CD4-positive, alpha-beta memory T cell (primary cell): ENCODE results near the gene CLASP2. TPM values are rescaled to one million over a fixed set of nuclear protein-coding genes. Genes with fewer than 3 reads are reported as not detected.

Experiments
- CTCF ChIA-PET: fragments of 350-600 bp; sonication (Branson Sonifier 250); formaldehyde crosslinking; loops from one replicate; lab custom pipeline; 2021; ENCODE audit warnings: inconsistent platforms; ENCODE audit not compliant: partially characterized antibody; lab: Charles Lee
- POLR2A ChIA-PET: fragments of 350-600 bp; sonication (Branson Sonifier 250); formaldehyde crosslinking; loops from one replicate; lab custom pipeline; 2021; ENCODE audit not compliant: partially characterized antibody; lab: Charles Lee
- DNase-seq, 5 donors: peaks; one replicate each; pipeline versions ENCODE4 v3.0.0 to v3.0.0-alpha.2; 2020 to 2022; ENCODE audit warnings: mixed read lengths in 1 of 5
- H3K27ac ChIP-seq: one replicate; pipeline ENCODE4 v1.7.0; 2013; ENCODE audit warnings: low read depth, low read length
- H3K27me3 ChIP-seq: 2 replicates; pipeline ENCODE4 v1.7.0; 2013; ENCODE audit warnings: mild to moderate bottlenecking, low read length, moderate library complexity; ENCODE audit not compliant: insufficient read depth
- H3K36me3 ChIP-seq: 2 replicates; pipeline ENCODE4 v1.7.0; 2013; ENCODE audit warnings: mild to moderate bottlenecking, low read length, moderate library complexity; ENCODE audit not compliant: insufficient read depth
- H3K4me1 ChIP-seq: 2 replicates; pipeline ENCODE4 v1.7.0; 2013; ENCODE audit warnings: mild to moderate bottlenecking, low read length, moderate library complexity; ENCODE audit not compliant: insufficient read depth
- H3K4me3 ChIP-seq, 2 donors: one replicate each; pipeline ENCODE4 v1.7.0; 2013; ENCODE audit warnings: low read length in 2 of 2, mild to moderate bottlenecking in 1 of 2
- H3K9me3 ChIP-seq, 2 donors: one replicate each; pipeline ENCODE4 v1.7.0; 2013; ENCODE audit warnings: low read length in 2 of 2, control low read depth in 1 of 2; ENCODE audit not compliant: control insufficient read depth in 1 of 2
- H3K27ac Mint-ChIP-seq, 7 donors: one replicate each; pipeline ENCODE4 v1.8.0; 2020 to 2021; ENCODE audit warnings: mixed read lengths in 7 of 7, mild to moderate bottlenecking in 6 of 7, inconsistent platforms in 3 of 7, moderate library complexity in 3 of 7
- H3K27me3 Mint-ChIP-seq, 2 donors: one replicate each; pipeline ENCODE4 v1.8.0; 2020 to 2021; ENCODE audit warnings: mixed read lengths in 2 of 2
- H3K36me3 Mint-ChIP-seq, 2 donors: one replicate each; pipeline ENCODE4 v1.8.0; 2020 to 2021; ENCODE audit warnings: mixed read lengths in 2 of 2, inconsistent platforms in 1 of 2, mild to moderate bottlenecking in 1 of 2
- H3K4me1 Mint-ChIP-seq, 4 donors: one replicate each; pipeline ENCODE4 v1.8.0; 2020 to 2021; ENCODE audit warnings: mixed read lengths in 4 of 4, mild to moderate bottlenecking in 1 of 4
- H3K4me3 Mint-ChIP-seq, 8 donors: one replicate each; pipeline ENCODE4 v1.8.0; 2020 to 2021; ENCODE audit warnings: mixed read lengths in 8 of 8, mild to moderate bottlenecking in 7 of 8, moderate library complexity in 6 of 8, inconsistent platforms in 3 of 8
- H3K9me3 Mint-ChIP-seq, 8 donors: one replicate each; pipeline ENCODE4 v1.8.0; 2020 to 2021; ENCODE audit warnings: mixed read lengths in 8 of 8, mild to moderate bottlenecking in 5 of 8, inconsistent platforms in 3 of 8, moderate library complexity in 1 of 8
- intact Hi-C: fragments of 100-400 bp; cut with micrococcal nuclease; formaldehyde crosslinking; loops from one replicate; pipeline ENCODE4 v1.15.1; 2023
- polyA plus RNA-seq, 2 donors: library from polyadenylated mRNA; unstranded; fragments of 300-500 nt; fragmentation: Illumina TruSeq; gene quantifications; one replicate each; pipeline ENCODE4 v1.2.3, GENCODE V29; 2021
- total RNA-seq, 2 experiments: library from RNA; stranded (reverse); gene quantifications; one replicate each; pipeline ENCODE4 v1.2.3, GENCODE V29; 2021

The CLASP2 gene
- total and polyA plus RNA-seq, 4 experiments from 2014 or later = 9.0 to 63.0 (median 41.1) TPM

DNA sequence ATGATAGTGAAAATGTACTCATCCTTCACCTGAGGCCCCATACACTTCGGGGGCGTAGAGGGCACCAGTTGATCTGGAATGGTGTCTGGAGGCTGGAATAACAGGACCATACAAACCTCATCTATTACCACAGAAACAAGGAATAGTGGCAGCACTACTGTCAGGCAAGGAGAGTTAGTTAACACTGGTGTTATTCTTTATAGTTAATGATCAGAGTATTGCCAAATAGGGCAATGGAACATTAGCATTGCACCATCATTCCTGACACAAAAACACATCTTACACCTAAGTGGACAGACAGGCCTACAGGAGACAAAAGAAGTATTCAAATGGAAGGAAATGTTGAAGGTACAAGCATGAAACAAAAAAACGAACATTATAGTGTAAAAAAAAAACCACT, 140.9 kb downstream of the CLASP2 start:
- H3K27me3 ChIP-seq = no peaks in the 10 kb centered on the region
- Mint-ChIP-seq H3K4me3 (no peak overlapping the region), H3K27ac (no peak overlapping the region), H3K36me3 (peaks cover 33 to 47% of the 10 kb centered on the region in 2 donors), H3K4me1 (no peaks in the 10 kb centered on the region), H3K9me3 (no peaks in the 10 kb centered on the region), H3K27me3 (no peaks in the 10 kb centered on the region)
- no peak overlapping the region for H3K27ac ChIP-seq
- POLR2A ChIA-PET = no interaction called here
- DNase-seq = no peak
- no peak overlapping the region for H3K4me3 ChIP-seq
- H3K4me1 ChIP-seq = no peaks in the 10 kb centered on the region
- H3K36me3 ChIP-seq = no peaks in the 10 kb centered on the region
- H3K9me3 ChIP-seq = no peaks in the 10 kb centered on the region
- CTCF ChIA-PET = no interaction called here
- intact Hi-C loops = no loop called here

DNA sequence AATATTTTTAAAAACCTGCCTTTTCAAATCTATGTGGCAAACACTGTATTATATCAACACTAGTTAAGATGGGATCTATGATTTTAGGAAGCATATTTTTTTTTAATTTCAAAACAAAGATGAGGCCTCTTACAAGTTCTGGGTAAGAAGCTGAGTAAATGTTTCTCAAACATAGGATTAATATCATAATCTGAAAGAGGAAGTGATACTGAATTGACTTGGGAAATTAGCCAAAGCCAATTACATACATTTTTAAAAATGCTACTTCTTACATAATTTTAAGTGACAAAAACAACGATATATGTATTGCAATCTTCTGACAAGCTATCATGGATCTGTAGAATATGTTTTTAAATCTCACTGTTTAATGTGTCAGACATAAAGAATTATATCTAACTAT, 142.7 kb downstream of the CLASP2 start:
- Histone ChIP-seq H3K4me3 (no peak overlapping the region), H3K36me3 (no peaks in the 10 kb centered on the region), H3K9me3 (no peaks in the 10 kb centered on the region), H3K27me3 (no peaks in the 10 kb centered on the region), H3K27ac (no peak overlapping the region), H3K4me1 (no peaks in the 10 kb centered on the region)
- Mint-ChIP-seq H3K9me3 (peaks cover 0 to 2% (median 0%) of the 10 kb centered on the region in 8 donors), H3K27me3 (no peaks in the 10 kb centered on the region), H3K27ac (no peak overlapping the region), H3K4me3 (no peak overlapping the region), H3K36me3 (peaks cover 35 to 51% of the 10 kb centered on the region in 2 donors), H3K4me1 (no peaks in the 10 kb centered on the region)
- POLR2A ChIA-PET = no interaction called here
- CTCF ChIA-PET = interaction anchor here (1.1 kb wide), 1 partner anchor 27 kb away, joined by 3 read pairs; no protein-coding TSS in a partner anchor
- intact Hi-C loops = no loop called here
- no peak for DNase-seq

DNA sequence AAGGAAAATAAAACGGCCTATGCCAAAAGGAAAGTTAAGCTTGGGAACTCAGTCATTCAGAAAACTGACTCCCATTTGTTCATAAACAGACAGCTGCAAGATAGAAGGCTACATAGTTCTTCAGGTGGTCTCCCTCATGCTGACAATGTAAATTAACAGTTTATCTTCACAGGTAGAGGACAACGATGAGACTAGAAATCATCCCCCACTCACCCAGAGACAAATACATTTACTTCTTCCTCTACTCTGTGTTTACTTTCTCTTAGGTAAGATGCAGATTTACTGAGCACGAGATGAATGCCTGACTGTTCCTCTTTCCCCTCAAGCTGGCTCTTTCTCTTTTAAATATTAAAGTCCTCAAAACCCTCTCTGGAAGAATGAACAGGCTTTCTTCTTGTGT, 160.2 kb downstream of the CLASP2 start:
- intact Hi-C loops = no loop called here
- Histone ChIP-seq H3K4me1 (no peaks in the 10 kb centered on the region), H3K36me3 (peaks cover 13% of the 10 kb centered on the region), H3K27ac (no peak overlapping the region), H3K27me3 (no peaks in the 10 kb centered on the region), H3K4me3 (no peak overlapping the region), H3K9me3 (no peaks in the 10 kb centered on the region)
- CTCF ChIA-PET = no interaction called here
- H3K4me1 Mint-ChIP-seq = no peaks in the 10 kb centered on the region
- no peak for DNase-seq
- peak overlapping the region in 1 of 7 donors; percentile 13 for H3K27ac Mint-ChIP-seq
- peaks cover 32 to 41% of the 10 kb centered on the region in 2 donors for H3K36me3 Mint-ChIP-seq
- no peak overlapping the region for H3K4me3 Mint-ChIP-seq
- H3K9me3 Mint-ChIP-seq = no peaks in the 10 kb centered on the region
- POLR2A ChIA-PET = no interaction called here
- no peaks in the 10 kb centered on the region for H3K27me3 Mint-ChIP-seq

DNA sequence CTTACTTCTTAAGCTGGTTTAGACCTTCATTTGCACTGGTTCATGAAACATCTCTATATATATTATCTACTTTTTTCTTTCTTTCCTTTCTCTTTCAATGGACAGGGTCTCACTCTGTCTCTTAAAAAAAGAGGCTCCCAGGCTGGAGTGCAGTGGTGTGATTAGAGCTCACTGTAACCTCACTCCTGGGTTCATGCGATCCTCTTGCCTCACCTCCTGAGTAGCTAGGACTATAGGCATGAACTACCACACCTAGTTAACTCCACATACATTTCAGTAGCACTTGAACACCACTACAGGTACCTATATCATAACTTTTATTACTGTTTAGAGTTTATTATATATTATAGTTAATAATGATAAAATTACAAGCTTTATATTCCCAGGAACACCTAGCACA, 160.8 kb downstream of the CLASP2 start:
- Mint-ChIP-seq H3K9me3 (no peaks in the 10 kb centered on the region), H3K4me1 (no peaks in the 10 kb centered on the region), H3K4me3 (no peak overlapping the region), H3K27me3 (no peaks in the 10 kb centered on the region), H3K36me3 (peaks cover 35 to 46% of the 10 kb centered on the region in 2 donors), H3K27ac (no peak overlapping the region)
- Histone ChIP-seq H3K9me3 (no peaks in the 10 kb centered on the region), H3K27me3 (no peaks in the 10 kb centered on the region), H3K4me3 (no peak overlapping the region), H3K4me1 (no peaks in the 10 kb centered on the region), H3K27ac (no peak overlapping the region), H3K36me3 (peaks cover 13% of the 10 kb centered on the region)
- no peak for DNase-seq
- ChIA-PET POLR2A (no interaction called here), CTCF (no interaction called here)
- intact Hi-C loops = no loop called here

DNA sequence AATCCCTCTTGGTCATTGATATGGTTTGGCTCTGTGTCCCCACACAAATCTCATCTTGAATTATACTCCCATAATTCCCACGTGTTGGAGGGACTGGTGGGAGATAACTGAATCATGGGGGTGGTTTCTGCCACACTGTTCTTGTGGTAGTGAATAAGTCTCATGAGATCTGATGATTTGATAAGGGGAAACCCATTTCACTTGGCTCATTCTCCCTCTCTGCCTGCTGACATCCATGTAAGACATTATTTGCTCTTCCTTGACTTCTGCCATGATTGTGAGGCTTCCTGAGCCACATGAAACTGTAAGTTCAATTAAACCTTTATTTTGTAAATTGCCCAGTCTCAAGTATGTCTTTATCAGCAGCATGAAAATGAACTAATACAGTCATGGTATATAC, 171.0 kb downstream of the CLASP2 start:
- H3K4me1 Mint-ChIP-seq = no peaks in the 10 kb centered on the region
- intact Hi-C loops = no loop called here
- no peak overlapping the region for H3K4me3 Mint-ChIP-seq
- peaks cover 0 to 6% (median 1%) of the 10 kb centered on the region in 8 donors for H3K9me3 Mint-ChIP-seq
- ChIA-PET POLR2A (no interaction called here), CTCF (no interaction called here)
- peak overlapping the region in 2 of 7 donors; percentile 55 to 75 for H3K27ac Mint-ChIP-seq
- no peaks in the 10 kb centered on the region for H3K27me3 Mint-ChIP-seq
- Histone ChIP-seq H3K36me3 (no peaks in the 10 kb centered on the region), H3K27me3 (no peaks in the 10 kb centered on the region), H3K4me3 (no peak overlapping the region), H3K9me3 (no peaks in the 10 kb centered on the region), H3K27ac (no peak overlapping the region), H3K4me1 (no peaks in the 10 kb centered on the region)
- DNase-seq = no peak
- H3K36me3 Mint-ChIP-seq = peaks cover 49 to 56% of the 10 kb centered on the region in 2 donors

DNA sequence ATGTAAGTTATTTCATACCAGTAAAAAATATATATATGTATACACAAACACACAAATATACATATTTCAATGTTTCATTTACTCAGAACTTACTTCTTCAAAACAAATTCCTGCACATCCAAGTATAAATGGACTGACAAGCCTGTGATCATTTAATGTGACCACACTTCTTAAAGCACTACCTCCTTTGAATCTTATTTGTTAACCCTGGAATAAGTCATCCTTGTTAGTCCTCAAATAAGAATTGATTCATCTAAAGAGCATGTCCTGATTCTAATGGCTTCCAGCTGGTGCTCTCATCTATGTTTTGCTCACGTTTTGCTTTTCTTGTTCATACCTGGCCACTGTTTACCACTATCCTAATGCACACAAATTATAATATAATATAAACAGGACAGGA, 173.9 kb downstream of the CLASP2 start:
- H3K27me3 ChIP-seq = no peaks in the 10 kb centered on the region
- DNase-seq = no peak
- H3K9me3 Mint-ChIP-seq = peaks cover 0 to 4% (median under 1%) of the 10 kb centered on the region in 8 donors
- intact Hi-C loops = no loop called here
- no peak overlapping the region for H3K27ac Mint-ChIP-seq
- no peaks in the 10 kb centered on the region for H3K4me1 Mint-ChIP-seq
- H3K9me3 ChIP-seq = no peaks in the 10 kb centered on the region
- no peaks in the 10 kb centered on the region for H3K27me3 Mint-ChIP-seq
- ChIA-PET POLR2A (no interaction called here), CTCF (no interaction called here)
- no peaks in the 10 kb centered on the region for H3K36me3 ChIP-seq
- H3K4me1 ChIP-seq = no peaks in the 10 kb centered on the region
- H3K27ac ChIP-seq = no peak overlapping the region
- peaks cover 40 to 51% of the 10 kb centered on the region in 2 donors for H3K36me3 Mint-ChIP-seq
- no peak overlapping the region for H3K4me3 ChIP-seq
- H3K4me3 Mint-ChIP-seq = no peak overlapping the region

DNA sequence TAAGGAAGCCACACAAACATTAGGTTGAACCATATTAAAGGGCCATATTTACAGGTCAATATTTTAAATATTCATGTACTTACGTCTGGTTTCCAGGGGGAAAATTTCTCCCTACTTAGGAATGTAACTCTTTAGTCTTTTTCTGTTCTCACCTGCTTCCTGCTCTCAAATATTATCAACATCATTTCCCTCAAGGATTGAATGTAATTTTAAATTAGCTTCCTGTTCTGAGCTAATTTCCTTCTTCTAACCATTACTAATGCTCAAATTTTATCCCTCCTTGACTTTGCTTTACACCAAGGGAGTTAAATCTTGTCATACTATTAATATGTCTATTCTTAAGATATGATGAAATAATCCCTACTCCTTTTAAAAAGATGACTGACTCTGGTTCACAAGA, 174.5 kb downstream of the CLASP2 start:
- H3K4me1 Mint-ChIP-seq = no peaks in the 10 kb centered on the region
- peaks cover 0 to 3% (median 0%) of the 10 kb centered on the region in 8 donors for H3K9me3 Mint-ChIP-seq
- Histone ChIP-seq H3K9me3 (no peaks in the 10 kb centered on the region), H3K27ac (no peak overlapping the region), H3K4me1 (no peaks in the 10 kb centered on the region), H3K36me3 (no peaks in the 10 kb centered on the region), H3K4me3 (no peak overlapping the region), H3K27me3 (no peaks in the 10 kb centered on the region)
- no peaks in the 10 kb centered on the region for H3K27me3 Mint-ChIP-seq
- no peak overlapping the region for H3K4me3 Mint-ChIP-seq
- CTCF ChIA-PET = no interaction called here
- intact Hi-C loops = no loop called here
- peak overlapping the region in 2 of 7 donors; percentile 31 to 60 for H3K27ac Mint-ChIP-seq
- no peak for DNase-seq
- peaks cover 43 to 53% of the 10 kb centered on the region in 2 donors for H3K36me3 Mint-ChIP-seq
- POLR2A ChIA-PET = no interaction called here

DNA sequence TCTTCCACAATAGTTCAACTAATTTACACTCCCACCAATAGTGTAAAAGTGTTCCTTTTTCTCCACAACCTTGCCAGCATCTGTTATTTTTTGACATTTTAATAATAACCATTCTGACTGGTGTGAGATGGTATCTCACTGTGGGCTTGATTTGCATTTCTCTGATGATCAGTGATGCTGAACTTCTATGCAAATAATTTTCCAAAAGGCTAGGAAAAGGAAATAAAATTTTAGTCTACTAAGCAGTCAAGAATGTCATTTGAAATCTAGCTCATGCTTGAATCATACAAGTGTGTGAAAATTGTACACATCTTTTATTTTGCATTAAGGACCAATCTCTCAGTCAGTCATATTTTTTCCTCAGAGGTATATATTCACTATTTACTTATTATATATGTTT, 176.1 kb downstream of the CLASP2 start:
- Histone ChIP-seq H3K9me3 (no peaks in the 10 kb centered on the region), H3K4me1 (no peaks in the 10 kb centered on the region), H3K4me3 (no peak overlapping the region), H3K27me3 (no peaks in the 10 kb centered on the region), H3K36me3 (no peaks in the 10 kb centered on the region), H3K27ac (no peak overlapping the region)
- Mint-ChIP-seq H3K27me3 (no peaks in the 10 kb centered on the region), H3K9me3 (no peaks in the 10 kb centered on the region), H3K4me3 (no peak overlapping the region), H3K36me3 (peaks cover 52 to 60% of the 10 kb centered on the region in 2 donors), H3K4me1 (no peaks in the 10 kb centered on the region), H3K27ac (no peak overlapping the region)
- no peak for DNase-seq
- intact Hi-C loops = no loop called here
- ChIA-PET CTCF (no interaction called here), POLR2A (no interaction called here)
